Ishikawa (cell line): ENCODE measurements around the gene SLC25A44.

Experiments
- CEBPB ChIP-seq: IDR thresholded peaks from 2 replicates; pipeline ENCODE4 v1.6.1; 2012
- CREB1 ChIP-seq: IDR thresholded peaks from 2 replicates; pipeline ENCODE4 v1.6.1; 2012; ENCODE audit warnings: low read depth
- EGR1 ChIP-seq: IDR thresholded peaks from 2 replicates; pipeline ENCODE4 v1.6.1; 2012
- EP300 ChIP-seq: IDR thresholded peaks from 2 replicates; pipeline ENCODE4 v1.6.1; 2012; ENCODE audit warnings: borderline replicate concordance
- FOXM1 ChIP-seq: IDR thresholded peaks from 2 replicates; pipeline ENCODE4 v1.6.1; 2012; ENCODE audit warnings: low read depth, borderline replicate concordance
- NFIC ChIP-seq: IDR thresholded peaks from 2 replicates; pipeline ENCODE4 v1.6.1; 2012
- RAD21 ChIP-seq: IDR thresholded peaks from 2 replicates; pipeline ENCODE4 v1.6.1; 2012; ENCODE audit warnings: low read depth
- REST ChIP-seq: IDR thresholded peaks from 2 replicates; pipeline ENCODE4 v1.6.1; 2012; ENCODE audit warnings: low read depth, mild to moderate bottlenecking
- TAF1 ChIP-seq: IDR thresholded peaks from 2 replicates; pipeline ENCODE4 v1.6.1; 2012; ENCODE audit warnings: low read depth, mild to moderate bottlenecking
- TCF12 ChIP-seq: IDR thresholded peaks from 2 replicates; pipeline ENCODE4 v1.6.1; 2012; ENCODE audit warnings: low read depth
- TEAD4 ChIP-seq: IDR thresholded peaks from 2 replicates; pipeline ENCODE4 v1.6.1; 2012
- USF1 ChIP-seq: IDR thresholded peaks from 2 replicates; pipeline ENCODE4 v1.6.1; 2012
- YY1 ChIP-seq: IDR thresholded peaks from 2 replicates; pipeline ENCODE4 v1.6.1; 2012; ENCODE audit warnings: low read depth
- ZBTB7A ChIP-seq: IDR thresholded peaks from 2 replicates; pipeline ENCODE4 v1.6.1; 2012; ENCODE audit warnings: low read depth
- TF ChIP-seq, protein P1 (sequence below): IDR thresholded peaks from 2 replicates; pipeline ENCODE4 v1.6.1; 2012

The SLC25A44 gene

DNA sequence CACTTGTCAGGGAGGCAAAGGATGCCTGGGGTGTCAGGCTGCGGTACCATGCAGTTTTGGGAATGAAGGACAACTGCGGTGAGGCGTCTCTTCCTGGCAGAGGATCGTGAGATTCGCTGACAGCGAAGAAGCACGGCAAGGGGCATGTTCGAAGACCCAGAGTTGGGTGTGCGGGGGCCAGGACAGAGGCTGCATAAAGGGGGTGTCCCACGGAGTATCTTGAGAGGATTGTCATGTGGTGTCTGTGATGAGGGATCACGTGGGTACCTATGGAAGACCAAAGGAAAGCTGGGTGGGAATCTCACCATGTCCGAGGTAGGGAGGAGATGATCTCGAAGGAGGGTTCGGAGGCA lies 372 bp downstream of the SLC25A44 start:
- TF ChIP-seq, protein P1, sequence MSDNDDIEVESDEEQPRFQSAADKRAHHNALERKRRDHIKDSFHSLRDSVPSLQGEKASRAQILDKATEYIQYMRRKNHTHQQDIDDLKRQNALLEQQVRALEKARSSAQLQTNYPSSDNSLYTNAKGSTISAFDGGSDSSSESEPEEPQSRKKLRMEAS: no peak
- TF ChIP-seq USF1: peak; percentile 66

DNA sequence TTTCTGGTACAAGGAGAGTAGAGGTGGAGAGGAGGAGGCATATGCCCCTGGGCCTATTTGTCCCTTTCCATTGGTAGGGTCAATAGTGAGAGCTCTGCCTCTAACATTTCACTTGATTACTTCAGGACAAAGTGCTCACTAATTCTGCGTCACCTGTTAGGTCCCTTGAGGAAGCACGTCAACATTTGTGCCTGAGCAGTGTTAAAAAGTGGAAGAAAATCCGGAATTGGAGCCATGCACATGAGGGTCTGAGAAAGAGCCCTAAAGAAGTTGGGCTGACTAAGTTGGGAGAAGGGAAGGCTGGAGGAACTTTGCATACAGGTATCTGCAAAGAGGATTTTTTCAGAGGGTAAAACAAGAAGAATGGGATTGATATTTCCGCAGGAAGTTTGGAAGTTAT lies 1.9 kb downstream of the SLC25A44 start:
- TF ChIP-seq ZBTB7A (no peak), USF1 (no peak), NFIC (no peak)
- TF ChIP-seq, protein P1: no peak

- no peak for TF ChIP-seq CEBPB
- TF ChIP-seq ZBTB7A: no peak
- TF ChIP-seq YY1: no peak
- TF ChIP-seq RAD21: no peak
These were observed 2.5 kb downstream of the SLC25A44 start for GRCh38 chr1:156196445-156196844.

DNA sequence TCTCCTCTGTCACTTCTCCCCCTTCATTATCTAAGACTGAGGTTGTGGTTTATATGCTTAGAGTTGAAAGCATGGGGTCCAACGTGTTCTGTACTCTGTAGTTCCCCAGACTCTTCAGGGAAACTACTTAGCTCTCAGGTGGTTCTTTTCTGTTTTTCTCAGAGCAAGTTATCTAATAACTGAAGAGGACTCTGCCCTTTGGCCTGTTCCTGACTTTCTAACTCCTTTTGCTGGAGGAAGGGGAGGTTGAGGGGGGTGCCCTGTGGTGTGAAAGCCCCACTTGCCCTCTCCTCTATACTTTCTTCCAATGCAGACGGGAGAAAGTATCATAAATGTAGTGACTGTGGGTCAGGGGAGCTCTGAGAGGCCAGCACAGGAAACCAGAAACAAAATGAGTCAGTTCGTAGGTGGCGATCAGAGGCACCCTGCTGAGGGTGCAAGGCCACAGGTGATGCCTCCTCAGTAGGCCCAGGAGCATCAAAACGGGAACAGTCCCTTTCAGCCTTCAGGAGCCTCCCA lies 5.0 kb downstream of the SLC25A44 start:
- TF ChIP-seq ZBTB7A (no peak), TEAD4 (no peak), CEBPB (no peak), EGR1 (no peak)
- TF ChIP-seq, protein P1: no peak

GRCh38 chr1:156200044-156200443 lies 6.1 kb downstream of the SLC25A44 start:
- TF ChIP-seq CEBPB (no peak), NFIC (no peak), TEAD4 (no peak), REST (no peak), TAF1 (no peak), YY1 (no peak), EP300 (no peak), ZBTB7A (no peak), TCF12 (no peak), CREB1 (no peak), FOXM1 (no peak), EGR1 (no peak), RAD21 (no peak)
- TF ChIP-seq, protein P1: no peak

DNA sequence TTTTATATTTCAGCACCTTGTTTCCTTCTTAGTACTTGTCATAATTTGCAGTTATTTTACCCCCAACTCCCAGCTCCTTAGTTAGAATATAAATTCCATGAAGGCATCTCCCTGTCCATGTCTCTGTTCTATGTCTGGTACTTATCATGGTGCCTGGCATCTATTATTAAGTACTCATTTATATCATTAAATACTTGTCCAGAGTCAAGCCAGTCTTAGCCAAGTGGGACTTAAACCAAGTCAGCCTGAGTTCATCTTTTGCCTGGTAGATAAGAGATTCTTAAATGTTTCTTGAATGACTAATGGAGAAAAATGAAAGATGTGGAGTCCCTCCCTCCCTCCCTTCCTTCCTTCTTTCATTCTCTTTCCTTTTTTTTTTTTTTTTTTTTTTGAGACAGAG lies 9.4 kb downstream of the SLC25A44 start:
- no peak for TF ChIP-seq TCF12
- TF ChIP-seq REST: no peak
- TF ChIP-seq CREB1: no peak
- TF ChIP-seq RAD21: no peak
- no peak for TF ChIP-seq EP300
- TF ChIP-seq, protein P1: no peak
- no peak for TF ChIP-seq EGR1
- TF ChIP-seq NFIC: no peak
- no peak for TF ChIP-seq CEBPB
- no peak for TF ChIP-seq YY1
- TF ChIP-seq USF1: no peak
- no peak for TF ChIP-seq FOXM1
- no peak for TF ChIP-seq TEAD4
